GM21737 (cell line): ENCODE results near the gene METTL21C.

ENCODE experiments used
- ATAC-seq: cut with Tn5 transposase; IDR thresholded peaks from one replicate; pipeline ENCODE4 v1.9.1; 2021; ENCODE audit warnings: mild to moderate bottlenecking, moderate library complexity; ENCODE audit not compliant: unreplicated experiment

The METTL21C gene

DNA sequence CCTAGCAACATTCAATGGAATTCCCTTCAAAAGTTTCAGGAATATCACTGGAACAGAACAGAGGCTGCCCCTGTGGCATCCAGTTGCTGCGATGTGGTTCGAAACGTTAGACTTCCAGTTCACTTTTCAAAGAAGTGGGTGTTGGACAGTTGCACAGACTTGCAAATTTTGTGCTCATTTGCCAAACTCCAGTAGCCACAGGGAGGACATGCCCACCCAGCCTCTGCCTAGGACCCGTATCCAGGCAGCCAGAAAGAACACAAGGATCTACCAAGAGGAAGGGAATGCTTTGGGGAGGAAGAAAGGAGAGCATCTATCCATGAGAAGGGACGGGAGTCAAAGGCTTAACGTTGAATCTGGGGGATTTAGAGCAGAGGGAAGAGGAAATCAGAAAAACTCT is at the start of gene METTL21C:
METTL21C (minus strand) TSS at position 108 of the 400 bp plus-strand sequence. CDS start 546 bp downstream, outside the sequence.
- ATAC-seq, result no peak

GRCh38 chr13:102742506-102742905 is 47.7 kb upstream of the METTL21C start:
- no peak for ATAC-seq

DNA sequence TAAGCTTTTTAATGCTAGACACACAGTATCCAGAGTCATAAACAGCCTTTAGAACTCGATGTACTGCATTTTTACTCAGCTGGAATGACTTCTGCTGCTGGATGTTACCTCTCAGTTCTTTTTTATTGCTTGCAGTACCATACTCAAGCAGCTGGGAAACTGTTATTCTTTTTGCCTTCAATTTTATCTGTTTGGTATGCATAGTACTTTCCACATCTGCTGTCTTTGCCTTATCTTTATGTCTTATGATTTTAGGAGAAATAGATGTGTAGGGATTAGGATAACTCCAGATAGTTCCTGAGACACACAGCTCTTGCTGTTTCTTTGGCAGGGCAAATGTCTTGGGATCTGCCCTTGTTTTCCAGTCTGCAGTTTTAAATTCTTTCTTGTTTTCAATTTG is 47.3 kb upstream of the METTL21C start:
- ATAC-seq, result no peak

GRCh38 chr13:102729560-102730270 is 34.9 kb upstream of the METTL21C start:
- ATAC-seq, result no peak

DNA sequence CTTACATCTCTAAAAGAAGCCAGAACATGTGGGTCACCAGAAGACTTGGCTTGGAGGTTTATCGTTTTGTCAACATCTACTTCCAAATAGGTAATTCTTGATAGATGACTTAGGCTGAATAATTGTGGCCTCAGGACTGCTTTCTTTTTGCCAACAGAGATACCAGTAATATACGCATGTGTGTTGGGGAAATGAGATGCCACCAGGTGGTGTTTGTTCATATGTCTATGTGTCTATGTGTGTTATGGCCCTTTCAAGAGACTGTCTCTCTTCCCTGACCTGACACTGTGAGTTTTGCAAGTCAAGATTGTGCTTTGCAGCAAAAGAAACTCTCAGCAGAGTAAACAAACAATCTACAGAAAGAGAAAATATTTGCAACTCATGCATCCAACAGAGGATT is 31.6 kb upstream of the METTL21C start:
- ATAC-seq, result no peak

- no peak for ATAC-seq
These were observed 30.1 kb upstream of the METTL21C start for GRCh38 chr13:102724923-102725322.

DNA sequence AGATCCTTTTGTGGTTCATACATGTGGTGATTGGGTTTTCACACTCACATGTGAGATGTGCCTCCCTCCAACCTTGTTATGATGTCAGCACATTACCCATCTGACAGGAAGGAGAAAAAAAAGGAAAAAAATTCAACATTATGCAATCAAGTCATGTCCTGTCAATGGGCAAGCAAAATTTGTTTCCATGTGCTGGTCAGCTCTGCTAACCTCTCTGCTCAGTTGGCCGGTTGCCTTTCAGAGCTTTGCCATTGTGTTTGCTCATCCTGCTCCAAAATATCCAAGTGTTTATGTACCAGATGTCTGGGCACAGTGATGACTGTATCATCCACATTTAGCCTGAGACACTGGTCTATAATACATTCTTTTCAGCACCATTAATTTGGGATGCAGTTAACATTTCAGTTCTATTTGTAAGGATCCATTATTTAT is 27.0 kb upstream of the METTL21C start:
- no peak for ATAC-seq

- ATAC-seq, result no peak
These were observed 23.9 kb upstream of the METTL21C start for GRCh38 chr13:102718746-102719145.

GRCh38 chr13:102715447-102715846 is 20.6 kb upstream of the METTL21C start:
- no peak for ATAC-seq

- no peak for ATAC-seq
These were observed 15.4 kb upstream of the METTL21C start for GRCh38 chr13:102710261-102710679.

- no peak for ATAC-seq
These were observed 14.7 kb upstream of the METTL21C start for GRCh38 chr13:102709536-102709935.

- no peak for ATAC-seq
These were observed 14.1 kb upstream of the METTL21C start for GRCh38 chr13:102708991-102709390.

GRCh38 chr13:102708211-102708610 is 13.4 kb upstream of the METTL21C start:
- ATAC-seq, result no peak

GRCh38 chr13:102707467-102707866 is 12.6 kb upstream of the METTL21C start:
- no peak for ATAC-seq

- no peak for ATAC-seq
These were observed 9.6 kb upstream of the METTL21C start for GRCh38 chr13:102704238-102705058.

DNA sequence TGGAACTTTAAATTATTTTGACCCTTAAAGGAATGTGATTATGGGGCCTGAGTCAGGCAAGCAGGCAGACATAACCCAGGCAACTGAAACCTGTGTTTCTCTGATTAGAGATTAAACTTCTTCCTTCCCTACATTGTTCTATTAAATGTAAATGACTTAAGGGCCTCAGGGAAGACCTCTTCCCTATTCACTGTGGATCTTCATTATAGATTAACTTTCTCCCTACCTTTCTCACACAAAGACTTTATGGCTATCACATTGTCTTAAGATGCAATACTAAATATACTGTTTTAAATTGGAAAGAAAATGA is 8.8 kb upstream of the METTL21C start:
- ATAC-seq, result no peak

- no peak for ATAC-seq
These were observed 8.3 kb upstream of the METTL21C start for GRCh38 chr13:102702965-102703725.

DNA sequence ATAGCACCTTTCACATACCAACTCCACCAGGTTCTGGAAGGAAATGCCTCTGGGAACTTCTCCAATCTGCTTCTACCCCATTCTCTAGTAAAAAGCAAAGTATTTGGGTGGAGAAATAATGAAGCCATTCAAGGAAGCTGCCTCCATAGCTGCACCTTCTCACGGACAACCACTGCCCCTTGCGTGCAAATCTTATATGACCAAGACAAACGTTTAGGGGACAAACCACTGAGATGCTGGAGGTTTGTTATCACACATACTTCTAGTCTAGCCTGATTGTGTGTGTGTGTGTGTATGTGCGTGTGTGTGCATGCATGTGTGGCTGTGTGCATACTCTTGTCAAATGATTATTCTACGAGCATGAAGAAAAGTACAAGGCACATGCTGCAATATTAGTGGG is 6.5 kb upstream of the METTL21C start:
- no peak for ATAC-seq

GRCh38 chr13:102700088-102701031 is 5.5 kb upstream of the METTL21C start:
- ATAC-seq, result no peak

DNA sequence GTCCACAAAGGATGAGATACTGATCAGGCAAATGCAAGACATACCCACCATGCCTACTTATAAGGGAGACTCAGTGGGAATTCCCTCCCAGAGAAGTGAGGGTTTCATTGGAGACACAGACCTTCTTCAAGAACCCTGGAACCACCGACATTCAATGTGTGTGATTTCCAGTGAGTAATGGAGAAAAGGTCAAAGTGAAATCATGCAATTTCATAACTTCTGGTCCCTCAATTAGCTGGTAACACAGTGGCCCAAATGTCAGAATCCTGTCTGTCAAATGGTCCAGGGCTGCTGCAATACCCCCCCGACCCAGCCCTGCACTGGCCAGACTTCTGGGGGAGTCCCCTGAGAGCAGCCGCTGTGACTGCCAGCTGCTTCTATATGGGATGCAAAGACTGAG is 4.7 kb upstream of the METTL21C start:
- ATAC-seq, result no peak

GRCh38 chr13:102698649-102698980 is 3.8 kb upstream of the METTL21C start:
- ATAC-seq, result no peak
